Right cardiac atrium (tissue), 5 donors: ENCODE measurements around the gene MMP27. TPM values are rescaled to one million over a fixed set of nuclear protein-coding genes. Genes with fewer than 3 reads are reported as not detected.

Experiments
- ATAC-seq, 2 donors: fragments of 200-7000 bp; cut with Tn5 transposase; one replicate each; pipeline versions ENCODE4 v1.8.0 to v1.9.1; 2020; ENCODE audit warnings: moderate library complexity in 2 of 2, mild to moderate bottlenecking in 1 of 2
- DNase-seq, 3 donors: peaks; one replicate each; pipeline ENCODE4 v3.0.0-alpha.2; 2020
- H3K27ac ChIP-seq: one replicate; pipeline ENCODE4 v1.5.1; 2013; ENCODE audit warnings: mild to moderate bottlenecking, low read length, control low read depth, moderate library complexity
- H3K27me3 ChIP-seq: one replicate; pipeline ENCODE4 v1.6.1; 2013; ENCODE audit not compliant: control insufficient read depth, insufficient read depth
- H3K4me1 ChIP-seq: one replicate; pipeline ENCODE4 v1.6.1; 2013; ENCODE audit warnings: low read length; ENCODE audit not compliant: control insufficient read depth, insufficient read depth
- H3K4me3 ChIP-seq: one replicate; pipeline ENCODE4 v1.5.1; 2013; ENCODE audit warnings: low read length, control low read depth
- H3K9me3 ChIP-seq: one replicate; pipeline ENCODE4 v1.6.1; 2013; ENCODE audit warnings: low read length; ENCODE audit not compliant: control insufficient read depth
- WGBS: extraction: QIAGEN DNeasy Blood & Tissue Kit; methylation state at CpG from one replicate; pipeline ENCODE4 v1.1.7; 2013; 5-methylcytosine and 5-hydroxymethylcytosine counted together
- intact Hi-C, 4 donors: fragments of 100-400 bp; cut with DNase I; formaldehyde crosslinking; loops; one replicate each; pipeline versions ENCODE4 v1.11.0 to v1.14.0; 2022 to 2023
- polyA plus RNA-seq: library from polyadenylated mRNA; stranded (reverse); fragments of 200-250 nt; gene quantifications from one replicate; pipeline ENCODE4 v1.2.3, GENCODE V29; 2013
- total RNA-seq, 4 donors: library from RNA; stranded (reverse); fragmentation: NEBNext Ultra II Directional; extraction: Animal tissue kit (Norgen Biotek cat#: 25700); gene quantifications; one replicate each; pipeline ENCODE4 v1.2.1, GENCODE V29; 2021
- donor health status: healthy with polysubstance abuse.
- donor health status: DM: no; HTN: yes; CAD: no.
- donor health status: DM: no; HTN: no; CAD: no.
- donor health status: DM: no; HTN: yes; CAD: no; lungs with severe emphysema.
- donor health status: DM: yes; HTN: yes; CAD: no.

MMP27 gene
- total and polyA plus RNA-seq, 5 donors: not detected

DNA sequence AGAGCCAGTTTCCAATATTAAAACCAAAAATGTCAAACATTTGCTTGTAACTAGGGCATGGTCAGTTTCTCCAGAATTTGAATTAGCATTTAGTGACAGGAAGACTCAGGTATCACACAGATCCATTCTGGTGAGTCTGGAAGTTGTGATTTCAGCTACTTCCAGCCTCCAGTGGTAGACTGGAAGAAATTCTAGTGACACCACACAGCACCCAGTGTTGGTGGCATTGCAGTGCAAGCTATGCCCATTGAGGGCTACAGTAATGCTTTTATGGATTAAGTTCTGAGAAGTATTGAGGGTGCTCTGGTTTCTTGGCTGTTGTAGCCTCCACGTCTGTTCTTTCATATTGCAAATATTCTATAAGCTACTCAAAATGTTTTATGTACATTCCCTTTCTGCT is 49.0 kb downstream of the MMP27 start:
- no peak overlapping the region for H3K4me3 ChIP-seq
- intact Hi-C loops: no loop called here
- no peak for ATAC-seq
- H3K4me1 ChIP-seq: no peaks in the 10 kb centered on the region
- no peaks in the 10 kb centered on the region for H3K9me3 ChIP-seq
- 85% methylated on average over 1 of the region's 1 CpG for WGBS
- H3K27ac ChIP-seq: no peak overlapping the region
- H3K27me3 ChIP-seq: no peaks in the 10 kb centered on the region
- DNase-seq: no peak

GRCh38 chr11:102655547-102655946 is 50.0 kb downstream of the MMP27 start:
- Histone ChIP-seq H3K4me1 (no peaks in the 10 kb centered on the region), H3K4me3 (no peak overlapping the region), H3K27ac (no peak overlapping the region), H3K9me3 (no peaks in the 10 kb centered on the region), H3K27me3 (no peaks in the 10 kb centered on the region)
- 64% methylated on average over 2 of the region's 2 CpGs for WGBS
- ATAC-seq (no peak), DNase-seq (no peak)
- intact Hi-C loops: no loop called here

DNA sequence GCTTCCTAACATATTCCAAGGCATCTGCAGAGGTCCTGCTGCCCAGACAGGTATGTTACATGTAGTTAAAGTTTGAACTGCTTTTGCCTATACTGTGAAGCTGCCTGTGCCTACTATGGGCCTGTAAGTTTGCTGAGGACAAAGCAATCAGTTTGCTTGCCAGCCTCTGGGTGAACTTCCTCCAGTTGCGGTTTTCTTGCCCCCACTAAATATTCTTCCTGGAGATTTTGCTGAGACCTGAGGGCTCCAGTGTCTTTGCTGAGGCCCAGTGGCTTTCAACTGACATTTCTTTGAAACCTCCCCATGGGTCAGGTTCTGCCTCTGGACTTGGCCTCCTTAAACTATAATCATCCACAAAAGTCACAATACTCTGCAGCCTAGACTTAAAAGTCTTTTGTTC is 50.8 kb downstream of the MMP27 start:
- Histone ChIP-seq H3K4me1 (no peaks in the 10 kb centered on the region), H3K27ac (no peak overlapping the region), H3K9me3 (no peaks in the 10 kb centered on the region), H3K4me3 (no peak overlapping the region), H3K27me3 (no peaks in the 10 kb centered on the region)
- no peak for DNase-seq
- intact Hi-C loops: no loop called here
- ATAC-seq: no peak
- 78% methylated on average over 1 of the region's 1 CpG for WGBS

GRCh38 chr11:102653744-102654291 is 51.8 kb downstream of the MMP27 start:
- H3K27me3 ChIP-seq: no peaks in the 10 kb centered on the region
- intact Hi-C loops: loop anchor here in 1 of 4 donors (2.0 kb wide), 1 partner anchor 29 kb away; the partner anchor contains the start of gene MMP20
- no peaks in the 10 kb centered on the region for H3K4me1 ChIP-seq
- DNase-seq (no peak), ATAC-seq (no peak)
- WGBS: 84% methylated on average over 16 of the region's 16 CpGs
- no peak overlapping the region for H3K4me3 ChIP-seq
- no peak overlapping the region for H3K27ac ChIP-seq
- H3K9me3 ChIP-seq: no peaks in the 10 kb centered on the region

- Histone ChIP-seq H3K27ac (no peak overlapping the region), H3K4me1 (no peaks in the 10 kb centered on the region), H3K9me3 (no peaks in the 10 kb centered on the region), H3K27me3 (no peaks in the 10 kb centered on the region), H3K4me3 (no peak overlapping the region)
- intact Hi-C loops: no loop called here
- ATAC-seq (no peak), DNase-seq (no peak)
Measured at GRCh38 chr11:102647430-102647829, 58.1 kb downstream of the MMP27 start.

DNA sequence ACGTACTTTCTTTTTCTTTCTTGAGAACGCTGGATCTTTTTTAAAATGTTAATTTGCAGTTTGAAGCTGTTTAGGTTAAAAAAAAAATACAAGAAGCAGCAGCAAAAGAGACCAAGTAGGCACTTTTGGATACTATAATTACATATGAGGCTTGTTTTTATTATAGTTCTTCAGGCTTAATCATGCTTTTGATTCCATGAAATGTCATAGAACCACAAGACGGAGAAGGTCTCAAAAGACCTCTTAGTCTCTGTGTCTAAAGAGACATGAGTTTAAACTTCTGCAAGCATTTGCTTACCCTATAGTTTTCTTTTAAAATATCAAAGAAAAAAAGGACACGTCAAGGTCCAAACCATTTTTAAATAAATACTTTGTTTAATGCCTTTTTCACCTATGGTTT is 61.6 kb downstream of the MMP27 start:
- no peaks in the 10 kb centered on the region for H3K27me3 ChIP-seq
- intact Hi-C loops: no loop called here
- no peaks in the 10 kb centered on the region for H3K4me1 ChIP-seq
- H3K4me3 ChIP-seq: no peak overlapping the region
- DNase-seq (no peak), ATAC-seq (no peak)
- no peak overlapping the region for H3K27ac ChIP-seq
- WGBS: 86% methylated on average over 4 of the region's 4 CpGs
- no peaks in the 10 kb centered on the region for H3K9me3 ChIP-seq

Other genes starting within 250 kb of the MMP27 start
- not detected for gene MMP7, start 175.0 kb downstream of the MMP27 start, total RNA-seq
- gene MMP7, start 175.0 kb downstream of the MMP27 start, polyA plus RNA-seq: not detected
- not detected for gene MMP20, start 80.4 kb downstream of the MMP27 start, total RNA-seq
- not detected for gene MMP20, start 80.4 kb downstream of the MMP27 start, polyA plus RNA-seq
- gene MMP8, start 19.2 kb upstream of the MMP27 start, total RNA-seq: under 1 TPM in 1 of 4 donors, not detected in 3; 0.06 TPM
- gene MMP8, start 19.2 kb upstream of the MMP27 start, polyA plus RNA-seq: 0.02 TPM
- not detected for gene MMP10, start 74.9 kb upstream of the MMP27 start, total RNA-seq
- not detected for gene MMP10, start 74.9 kb upstream of the MMP27 start, polyA plus RNA-seq
- gene MMP1, start 92.4 kb upstream of the MMP27 start, total RNA-seq: 1 to 10 TPM in 1 of 4 donors, under 1 TPM in 1, not detected in 2; 0.14 to 1.0 TPM
- 0.05 TPM for gene MMP1, start 92.4 kb upstream of the MMP27 start, polyA plus RNA-seq
- not detected for gene MMP3, start 137.8 kb upstream of the MMP27 start, total RNA-seq
- gene MMP3, start 137.8 kb upstream of the MMP27 start, polyA plus RNA-seq: not detected
- gene MMP12, start 169.2 kb upstream of the MMP27 start, total RNA-seq: not detected
- not detected for gene MMP12, start 169.2 kb upstream of the MMP27 start, polyA plus RNA-seq
- not detected for gene MMP13, start 250.0 kb upstream of the MMP27 start, total RNA-seq
- not detected for gene MMP13, start 250.0 kb upstream of the MMP27 start, polyA plus RNA-seq